ENCODE data around the gene EMP3. TPM values are rescaled to one million over a fixed set of nuclear protein-coding genes. Genes with fewer than 3 reads are reported as not detected.

EMP3 gene
- total and polyA plus RNA-seq, 9 of the 15 experiments (the other 6 are each of a cell fraction or from before 2014, with no cell fraction given) = 123 to 386 (median 296) TPM

GRCh38 chr19:48355365-48355954, 30.1 kb downstream of the EMP3 start (continued):
- TF ChIP-seq REST (IDR thresholded peaks at IDR 0.05; ENCODE audit: borderline replicate concordance) = no peak
- no peak for TF ChIP-seq REST (CRISPR knock-in tag; IDR thresholded peaks at IDR 0.05; ENCODE audit: low read depth)
- TF ChIP-seq BDP1 (IDR thresholded peaks at IDR 0.05; ENCODE audit: insufficient read depth, insufficient read length) = no peak
- no peak for TF ChIP-seq SRF (CRISPR knock-in tag; IDR thresholded peaks at IDR 0.05)
- no peak for TF ChIP-seq STAT6 (CRISPR knock-in tag; IDR thresholded peaks at IDR 0.05)
- no peak for TF ChIP-seq RBM14 (IDR thresholded peaks at IDR 0.05; ENCODE audit: borderline replicate concordance, insufficient read depth, low read depth, low read length)
- no peak for TF ChIP-seq ZNF707 (CRISPR knock-in tag; conservative IDR thresholded peaks at IDR 0.05)

Measured in K562 (cell line).